Raji (cell line): ENCODE data around the gene ITPR1.

Experiments used
- POLR2A ChIP-seq: IDR thresholded peaks from 2 replicates; pipeline ENCODE4 v1.6.1; 2011; ENCODE audit warnings: low read depth, low read length, control low read depth; ENCODE audit not compliant: insufficient read depth

Gene ITPR1

GRCh38 chr3:4850928-4851265, 357.7 kb downstream of the ITPR1 start:
- no peak for TF ChIP-seq POLR2A

GRCh38 chr3:4852780-4853748, 359.9 kb downstream of the ITPR1 start:
- no peak for TF ChIP-seq POLR2A

GRCh38 chr3:4853749-4854140, 360.6 kb downstream of the ITPR1 start:
- TF ChIP-seq POLR2A, result no peak

- no peak for TF ChIP-seq POLR2A
These were observed 362.5 kb downstream of the ITPR1 start for GRCh38 chr3:4855676-4856075.

GRCh38 chr3:4856136-4856535, 363.0 kb downstream of the ITPR1 start:
- TF ChIP-seq POLR2A, result no peak

GRCh38 chr3:4856564-4856963, 363.4 kb downstream of the ITPR1 start:
- no peak for TF ChIP-seq POLR2A

- TF ChIP-seq POLR2A, result no peak
These were observed 363.8 kb downstream of the ITPR1 start for GRCh38 chr3:4856986-4857385.

- no peak for TF ChIP-seq POLR2A
These were observed 366.6 kb downstream of the ITPR1 start for GRCh38 chr3:4859788-4860187.

GRCh38 chr3:4862973-4863372, 369.8 kb downstream of the ITPR1 start:
- TF ChIP-seq POLR2A, result no peak

GRCh38 chr3:4864503-4864902, 371.4 kb downstream of the ITPR1 start:
- TF ChIP-seq POLR2A, result no peak

- TF ChIP-seq POLR2A, result no peak
These were observed 372.6 kb downstream of the ITPR1 start for GRCh38 chr3:4865714-4866113.

- TF ChIP-seq POLR2A, result no peak
These were observed 373.7 kb downstream of the ITPR1 start for GRCh38 chr3:4866866-4867265.

GRCh38 chr3:4877173-4877787, 384.1 kb downstream of the ITPR1 start:
- no peak for TF ChIP-seq POLR2A

GRCh38 chr3:4880850-4881249, 387.7 kb downstream of the ITPR1 start:
- TF ChIP-seq POLR2A, result no peak

- TF ChIP-seq POLR2A, result no peak
These were observed 389.4 kb downstream of the ITPR1 start for GRCh38 chr3:4882548-4882947.

GRCh38 chr3:4883011-4883410, 389.9 kb downstream of the ITPR1 start:
- no peak for TF ChIP-seq POLR2A
